ENCODE results near the gene PLCB2.

PLCB2 gene

DNA sequence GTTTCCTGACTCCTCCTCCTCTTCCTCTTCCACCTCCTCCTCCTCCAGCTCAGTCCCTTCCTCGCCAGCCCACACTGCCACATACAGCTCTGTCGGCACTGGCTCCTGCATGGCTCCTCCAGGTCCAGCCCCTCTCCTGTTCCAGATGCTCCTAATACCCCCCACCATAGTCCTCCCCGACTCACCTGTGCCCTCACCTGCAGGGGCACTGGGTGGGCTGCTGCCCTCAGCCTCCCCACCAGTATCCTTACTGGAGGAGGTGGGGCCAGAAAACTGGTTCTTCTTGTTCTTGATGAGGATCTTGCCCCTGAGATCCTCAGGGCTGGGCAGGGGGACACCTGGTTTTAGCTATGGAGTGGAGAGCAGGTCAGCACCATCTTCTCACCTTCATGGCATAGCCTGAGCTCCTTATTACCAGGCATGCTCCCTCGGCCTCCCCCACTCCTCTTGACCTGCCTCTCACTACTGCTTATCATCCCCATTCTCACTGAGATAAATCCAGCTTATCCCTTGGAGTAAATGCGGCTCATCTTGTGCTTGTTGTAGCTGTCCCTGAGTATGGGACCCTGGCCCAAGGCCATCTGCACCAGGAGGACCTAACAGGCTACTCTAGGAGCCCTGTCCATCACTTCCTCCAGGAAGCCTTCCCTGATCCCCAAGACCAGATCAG is 11.0 kb downstream of the PLCB2 start:
- no peak for DNase-seq (ENCODE audit: low spot score in 2 of 2)
- no peaks in the 10 kb centered on the region for H3K4me1 ChIP-seq
- 0 out of 2 replicates have a peak, but pooled peaks cover 2% of the 10 kb centered on the region for H3K9me3 ChIP-seq
- H3K36me3 ChIP-seq (replicated peaks): no peaks in the 10 kb centered on the region
- H3K4me3 ChIP-seq: no peak overlapping the region
- H3K27me3 ChIP-seq (ENCODE audit: low read depth): no peaks in the 10 kb centered on the region
- in situ Hi-C loops (cut with MboI; ENCODE audit: low sequenced_read_pairs): no loop called here

DNA sequence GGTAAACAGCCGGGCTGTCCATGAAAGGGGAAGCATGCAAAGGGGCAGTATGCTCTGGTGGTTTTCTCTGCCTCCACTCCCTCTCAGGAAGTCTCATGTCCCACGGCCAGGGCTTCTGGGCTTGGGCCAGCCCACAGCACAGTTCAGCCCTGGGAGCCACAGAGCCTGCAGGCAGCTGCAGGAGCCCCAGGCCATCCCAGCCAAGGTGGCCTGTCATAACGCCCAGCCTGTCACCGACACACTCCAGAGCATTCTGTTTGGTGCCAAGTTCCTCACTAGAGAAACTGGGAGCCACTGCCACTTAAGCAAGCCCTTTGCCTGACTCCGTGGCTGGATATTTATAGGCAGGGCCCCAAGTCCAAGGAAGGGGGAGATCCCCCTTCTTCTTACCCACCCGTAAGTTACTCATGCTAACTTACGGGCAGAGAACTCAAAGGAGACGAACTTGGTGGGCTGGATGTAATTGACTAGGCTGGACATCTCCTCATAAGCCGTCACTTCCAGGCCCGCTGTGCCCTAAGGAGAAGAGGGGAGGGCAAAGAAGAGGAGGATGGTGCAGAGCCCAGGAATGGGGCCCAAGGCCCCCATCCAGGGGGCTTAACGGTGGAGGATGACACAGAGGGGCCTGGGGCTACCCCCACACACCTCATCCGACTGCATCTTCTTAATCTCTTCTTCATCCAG is 11.7 kb downstream of the PLCB2 start:
- Histone ChIP-seq H3K27me3 (ENCODE audit: low read depth) (no peaks in the 10 kb centered on the region), H3K4me3 (no peak overlapping the region), H3K36me3 (replicated peaks) (no peaks in the 10 kb centered on the region), H3K9me3 (0 out of 2 replicates have a peak, but pooled peaks cover 2% of the 10 kb centered on the region), H3K4me1 (no peaks in the 10 kb centered on the region)
- DNase-seq (ENCODE audit: low spot score in 2 of 2): no peak
- in situ Hi-C loops (cut with MboI; ENCODE audit: low sequenced_read_pairs): no loop called here

DNA sequence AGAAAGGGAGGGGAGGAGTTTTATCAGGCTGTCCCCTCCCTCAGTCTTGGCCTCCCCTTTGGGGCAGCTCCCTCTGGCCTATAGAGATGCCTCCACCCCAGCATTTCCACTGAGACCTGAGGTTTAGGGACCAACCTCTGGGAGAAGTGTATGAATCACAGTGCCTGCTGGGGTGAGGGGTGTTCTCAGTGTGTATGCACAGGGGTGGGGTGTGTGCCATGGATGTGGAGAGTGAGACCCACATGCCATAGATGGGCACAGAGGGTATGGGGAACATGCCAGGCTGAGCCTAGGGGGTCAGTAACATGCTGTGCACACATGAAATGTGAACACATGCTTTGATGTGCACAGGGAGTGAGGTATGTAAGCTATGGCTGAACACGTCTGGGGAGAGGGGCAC is 12.4 kb downstream of the PLCB2 start:
- H3K36me3 ChIP-seq (replicated peaks): no peaks in the 10 kb centered on the region
- DNase-seq (ENCODE audit: low spot score in 2 of 2): no peak
- 0 out of 2 replicates have a peak, but pooled peaks cover 2% of the 10 kb centered on the region for H3K9me3 ChIP-seq
- no peaks in the 10 kb centered on the region for H3K4me1 ChIP-seq
- no peaks in the 10 kb centered on the region for H3K27me3 ChIP-seq (ENCODE audit: low read depth)
- no peak overlapping the region for H3K4me3 ChIP-seq
- in situ Hi-C loops (cut with MboI; ENCODE audit: low sequenced_read_pairs): no loop called here

DNA sequence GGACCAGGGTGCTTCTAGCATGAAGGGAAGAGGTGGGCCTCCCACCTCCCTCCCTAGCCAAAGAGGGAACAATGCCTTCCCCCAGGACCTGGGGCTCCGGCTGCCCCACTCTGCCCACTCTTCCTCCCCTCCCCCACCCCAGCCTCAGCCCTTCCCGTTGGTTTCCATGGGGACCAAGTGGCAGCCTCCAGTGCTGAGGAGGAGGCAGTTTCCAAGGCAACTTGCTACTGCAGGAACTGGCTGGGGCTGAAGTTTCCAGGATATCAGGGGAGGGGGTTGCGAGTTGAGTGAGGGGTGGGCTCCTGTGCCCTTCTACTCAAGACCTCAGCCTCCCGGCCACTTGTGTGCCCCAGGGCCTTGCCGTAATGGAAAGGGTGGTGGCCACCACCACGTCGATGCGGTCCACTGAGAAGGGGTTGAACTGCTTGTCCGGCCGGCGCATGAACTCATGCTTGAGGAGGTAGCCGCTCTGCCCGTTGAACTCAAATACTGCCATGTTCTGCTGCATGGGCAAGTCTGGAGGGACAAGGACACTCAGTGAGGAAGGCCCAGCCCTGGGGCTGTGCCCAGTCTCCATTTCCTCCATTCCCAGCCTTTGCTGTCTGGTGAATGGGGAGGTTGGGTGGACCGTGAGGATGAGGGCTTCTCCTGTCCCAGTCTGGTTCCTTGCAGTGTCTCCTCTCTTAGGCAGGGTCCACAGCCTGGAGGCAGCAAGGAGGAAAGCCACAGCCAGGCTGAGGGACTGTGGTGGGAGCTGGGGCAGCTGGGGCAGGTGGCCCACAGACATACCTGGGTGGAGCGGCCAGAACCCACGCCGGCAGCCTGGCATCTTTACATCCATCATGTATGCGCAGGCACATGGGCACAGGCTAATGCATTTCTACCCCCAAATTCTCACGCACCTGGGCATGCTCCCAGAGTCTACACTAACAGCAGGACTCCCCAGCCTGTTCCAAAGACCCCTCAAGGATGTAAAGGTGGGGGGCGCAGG is 13.5 kb downstream of the PLCB2 start:
- Histone ChIP-seq H3K4me1 (no peaks in the 10 kb centered on the region), H3K36me3 (replicated peaks) (no peaks in the 10 kb centered on the region), H3K9me3 (no peaks in the 10 kb centered on the region), H3K27me3 (ENCODE audit: low read depth) (no peaks in the 10 kb centered on the region), H3K4me3 (no peak overlapping the region)
- DNase-seq (ENCODE audit: low spot score in 2 of 2): no peak
- in situ Hi-C loops (cut with MboI; ENCODE audit: low sequenced_read_pairs): no loop called here

DNA sequence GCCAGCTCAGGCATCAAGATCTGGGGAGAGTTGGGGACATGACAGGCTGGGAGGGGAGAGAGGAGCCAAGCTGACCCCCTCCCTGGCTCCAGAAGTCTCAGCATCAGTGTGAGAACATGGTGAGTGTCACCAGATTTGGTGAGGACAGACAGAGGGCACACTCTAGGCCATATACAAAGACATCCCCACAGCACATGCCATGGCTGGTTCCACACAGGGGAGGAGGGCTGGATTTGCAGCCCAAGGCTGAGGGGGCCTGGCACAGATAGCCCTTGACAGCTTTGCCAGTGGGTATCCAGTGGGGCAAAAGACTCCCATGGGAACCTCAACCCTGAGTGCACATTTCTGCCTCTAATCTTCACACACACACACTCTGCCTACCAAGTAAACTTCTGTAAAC is 14.7 kb downstream of the PLCB2 start:
- Histone ChIP-seq H3K9me3 (no peaks in the 10 kb centered on the region), H3K4me3 (no peak overlapping the region), H3K4me1 (peaks cover 2% of the 10 kb centered on the region), H3K27me3 (ENCODE audit: low read depth) (no peaks in the 10 kb centered on the region), H3K36me3 (replicated peaks) (no peaks in the 10 kb centered on the region)
- DNase-seq (ENCODE audit: low spot score in 2 of 2): no peak
- in situ Hi-C loops (cut with MboI; ENCODE audit: low sequenced_read_pairs): no loop called here

DNA sequence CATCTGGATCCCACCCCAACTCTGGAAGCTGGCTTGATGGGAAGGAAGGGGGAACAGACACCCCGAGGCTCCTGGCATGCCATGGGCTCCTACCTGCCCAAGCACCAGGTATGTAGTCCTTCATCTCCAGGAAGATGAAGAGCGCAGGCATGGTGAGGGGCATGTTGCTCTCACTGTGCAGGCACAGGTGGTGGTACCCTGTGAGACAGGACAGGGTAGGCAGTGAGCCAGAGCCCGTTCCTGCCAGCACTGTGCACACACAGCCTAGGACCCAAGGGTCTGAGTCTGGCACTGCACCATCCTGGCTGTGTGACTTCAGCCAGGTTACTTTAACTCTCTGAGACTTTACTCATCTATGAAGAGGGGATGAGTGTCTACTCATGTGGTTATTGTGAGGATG is 15.5 kb downstream of the PLCB2 start:
- Histone ChIP-seq H3K4me1 (peaks cover 5% of the 10 kb centered on the region), H3K36me3 (replicated peaks) (no peaks in the 10 kb centered on the region), H3K27me3 (ENCODE audit: low read depth) (no peaks in the 10 kb centered on the region), H3K4me3 (no peak overlapping the region), H3K9me3 (no peaks in the 10 kb centered on the region)
- no peak for DNase-seq (ENCODE audit: low spot score in 2 of 2)
- in situ Hi-C loops (cut with MboI; ENCODE audit: low sequenced_read_pairs): no loop called here

DNA sequence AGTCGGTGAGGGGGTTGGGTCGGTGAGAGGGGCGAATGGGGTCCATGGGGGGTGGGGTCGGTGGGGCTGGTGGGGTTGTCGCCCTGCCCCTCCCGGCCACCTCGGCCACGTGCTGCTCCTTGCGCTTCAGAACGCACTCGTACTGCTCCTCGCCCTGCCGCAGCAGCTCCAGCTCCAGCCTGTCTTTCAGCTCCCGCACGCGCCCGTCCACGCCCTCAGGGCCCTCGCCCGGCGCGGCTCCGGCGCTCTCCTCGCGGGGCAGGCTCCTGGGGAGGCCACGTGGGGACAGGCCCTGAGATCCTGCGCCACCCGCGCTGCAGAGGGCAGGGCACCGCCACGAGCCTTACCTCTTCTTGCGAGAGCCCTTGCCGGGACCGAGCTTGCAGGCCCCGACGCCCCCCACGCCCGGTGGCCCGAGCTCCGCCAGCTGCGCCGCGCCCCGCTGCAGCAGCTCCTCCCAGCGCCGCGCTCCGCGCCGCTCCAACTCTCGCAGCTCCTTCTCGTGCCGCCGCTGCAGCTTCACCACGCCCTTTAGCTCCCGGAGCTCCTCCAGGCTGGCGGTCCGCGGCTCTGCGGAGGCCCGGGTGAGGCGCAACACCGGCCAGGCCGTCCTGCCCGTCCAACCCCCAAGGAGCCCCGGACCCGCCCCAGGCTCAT is 16.7 kb downstream of the PLCB2 start:
- Histone ChIP-seq H3K9me3 (no peaks in the 10 kb centered on the region), H3K4me1 (peaks cover 5% of the 10 kb centered on the region), H3K27me3 (ENCODE audit: low read depth) (no peaks in the 10 kb centered on the region), H3K4me3 (no peak overlapping the region), H3K36me3 (replicated peaks) (no peaks in the 10 kb centered on the region)
- DNase-seq (ENCODE audit: low spot score in 2 of 2): no peak
- in situ Hi-C loops (cut with MboI; ENCODE audit: low sequenced_read_pairs): no loop called here

DNA sequence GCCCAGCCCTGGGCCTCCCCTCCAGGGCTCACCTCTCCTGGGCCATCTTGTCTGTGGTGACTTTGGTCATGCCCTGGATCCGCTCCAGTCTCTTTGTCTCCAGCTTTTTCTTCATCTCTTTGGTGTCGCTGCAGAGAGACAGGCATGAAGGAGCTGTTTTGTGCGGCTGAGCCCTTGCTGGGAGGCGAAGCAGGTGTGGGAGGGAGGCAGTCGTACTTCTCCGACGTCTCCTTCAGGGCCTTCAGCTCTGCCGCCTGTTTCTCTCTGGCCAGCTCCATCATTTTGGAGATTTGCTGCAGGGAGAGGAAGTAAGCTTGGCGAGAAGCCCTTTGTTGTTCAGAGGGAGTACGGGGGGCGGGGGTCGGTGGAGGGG is 17.2 kb downstream of the PLCB2 start:
- peaks cover 6% of the 10 kb centered on the region for H3K4me1 ChIP-seq
- H3K9me3 ChIP-seq: no peaks in the 10 kb centered on the region
- H3K36me3 ChIP-seq (replicated peaks): no peaks in the 10 kb centered on the region
- in situ Hi-C loops (cut with MboI; ENCODE audit: low sequenced_read_pairs): no loop called here
- H3K27me3 ChIP-seq (ENCODE audit: low read depth): no peaks in the 10 kb centered on the region
- DNase-seq (ENCODE audit: low spot score in 2 of 2): no peak
- no peak overlapping the region for H3K4me3 ChIP-seq

DNA sequence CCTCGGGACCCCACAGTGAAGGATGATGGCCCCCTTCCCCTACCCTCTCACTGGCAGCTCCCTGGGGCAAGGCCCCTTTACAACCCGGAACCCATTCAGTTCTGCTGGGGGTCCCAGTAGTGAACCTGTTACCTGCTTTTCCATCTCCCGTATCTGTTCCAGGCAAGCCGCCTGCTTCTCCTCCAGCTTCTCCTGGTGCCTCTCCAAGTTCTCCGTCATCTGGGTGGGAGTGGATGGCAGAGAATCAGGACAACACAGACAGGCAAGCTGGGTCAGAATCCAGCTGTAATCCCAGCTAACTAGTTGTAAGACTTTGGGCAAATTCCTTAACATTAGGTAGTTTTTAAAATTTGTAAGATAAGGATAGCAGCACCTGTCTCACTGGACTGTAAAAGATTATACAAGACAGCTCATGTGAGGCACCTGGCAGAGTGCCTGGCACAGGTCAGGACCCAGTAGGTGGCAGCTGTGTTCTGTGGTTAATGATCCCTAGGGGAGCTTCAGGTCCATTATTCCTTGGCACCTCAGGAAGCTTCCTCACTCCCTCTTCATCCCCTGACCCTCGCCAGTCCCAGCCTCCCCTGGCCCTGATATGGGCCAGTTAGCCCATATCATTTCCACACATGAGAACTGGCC is 18.5 kb downstream of the PLCB2 start:
- in situ Hi-C loops (cut with MboI; ENCODE audit: low sequenced_read_pairs): no loop called here
- Histone ChIP-seq H3K4me3 (no peak overlapping the region), H3K4me1 (peaks cover 13% of the 10 kb centered on the region), H3K9me3 (no peaks in the 10 kb centered on the region), H3K36me3 (replicated peaks) (no peaks in the 10 kb centered on the region), H3K27me3 (ENCODE audit: low read depth) (no peaks in the 10 kb centered on the region)
- no peak for DNase-seq (ENCODE audit: low spot score in 2 of 2)

DNA sequence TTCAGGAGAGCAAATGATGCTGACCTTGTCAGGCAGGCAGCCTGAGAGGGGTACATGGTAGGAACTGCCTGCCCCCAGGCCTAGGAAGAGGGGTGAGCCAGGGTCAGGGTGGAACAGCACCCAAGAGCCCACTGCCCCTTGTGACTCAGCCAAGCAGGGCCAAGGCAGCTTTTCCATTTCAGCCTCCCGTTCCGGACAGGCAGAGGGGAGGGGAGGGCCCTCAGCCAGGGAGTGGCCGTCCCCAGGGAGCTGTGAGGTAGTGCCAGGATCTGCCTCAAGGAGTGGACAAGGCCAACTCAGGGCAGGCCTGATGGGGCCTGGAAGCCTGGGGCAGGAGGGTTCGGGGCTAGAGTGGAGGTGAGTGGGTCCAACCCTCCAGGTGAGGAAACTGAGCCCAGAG is 19.8 kb downstream of the PLCB2 start:
- no peaks in the 10 kb centered on the region for H3K36me3 ChIP-seq (replicated peaks)
- in situ Hi-C loops (cut with MboI; ENCODE audit: low sequenced_read_pairs): no loop called here
- H3K27me3 ChIP-seq (ENCODE audit: low read depth): no peaks in the 10 kb centered on the region
- peaks cover 17% of the 10 kb centered on the region for H3K4me1 ChIP-seq
- no peak overlapping the region for H3K4me3 ChIP-seq
- peak; percentile 6 to 78 for DNase-seq (ENCODE audit: low spot score in 2 of 2)
- H3K9me3 ChIP-seq: no peaks in the 10 kb centered on the region

DNA sequence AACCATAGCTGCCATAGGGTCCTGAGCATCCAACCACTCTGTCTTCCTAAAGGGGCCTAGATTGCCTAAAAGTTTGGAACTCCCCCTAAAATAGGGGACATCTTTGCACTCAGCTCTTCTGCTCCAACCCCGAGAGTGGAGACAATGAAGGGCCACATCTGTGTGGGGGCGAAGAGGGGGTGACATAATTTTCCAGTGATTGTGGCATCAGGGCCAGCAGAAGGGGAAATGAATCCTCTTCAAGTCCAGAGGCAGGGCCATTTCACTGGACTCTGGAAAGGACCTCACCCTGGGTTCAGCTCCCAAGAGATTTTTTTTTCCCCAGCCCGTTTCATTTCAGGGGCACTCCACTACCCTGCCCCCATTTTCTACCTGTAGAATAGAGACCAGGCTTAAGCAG is 20.2 kb downstream of the PLCB2 start:
- H3K9me3 ChIP-seq: no peaks in the 10 kb centered on the region
- no peaks in the 10 kb centered on the region for H3K27me3 ChIP-seq (ENCODE audit: low read depth)
- no peaks in the 10 kb centered on the region for H3K36me3 ChIP-seq (replicated peaks)
- no peak overlapping the region for H3K4me3 ChIP-seq
- peaks cover 17% of the 10 kb centered on the region for H3K4me1 ChIP-seq
- in situ Hi-C loops (cut with MboI; ENCODE audit: low sequenced_read_pairs): no loop called here
- no peak for DNase-seq (ENCODE audit: low spot score in 2 of 2)

DNA sequence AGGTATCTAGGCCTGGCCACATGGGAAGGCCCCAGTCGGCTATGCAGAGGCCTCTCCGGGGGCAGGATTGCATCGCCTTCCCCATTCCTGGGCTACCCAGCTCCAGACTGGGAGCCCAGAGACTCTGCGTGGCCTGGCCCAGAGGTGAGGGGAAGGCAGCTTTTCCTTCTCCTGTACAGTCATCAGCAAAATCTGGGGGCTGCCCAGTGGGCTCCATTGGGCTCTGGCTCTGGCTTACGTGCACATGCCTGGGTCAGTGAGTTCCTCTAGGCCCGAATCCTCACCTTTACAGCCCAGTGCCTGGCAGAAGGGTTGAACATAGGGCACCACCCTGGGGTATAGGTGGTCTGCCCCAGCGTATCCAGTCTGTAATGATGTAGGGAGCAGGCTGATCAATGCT is 20.9 kb downstream of the PLCB2 start:
- no peaks in the 10 kb centered on the region for H3K27me3 ChIP-seq (ENCODE audit: low read depth)
- in situ Hi-C loops (cut with MboI; ENCODE audit: low sequenced_read_pairs): no loop called here
- no peaks in the 10 kb centered on the region for H3K36me3 ChIP-seq (replicated peaks)

DNA sequence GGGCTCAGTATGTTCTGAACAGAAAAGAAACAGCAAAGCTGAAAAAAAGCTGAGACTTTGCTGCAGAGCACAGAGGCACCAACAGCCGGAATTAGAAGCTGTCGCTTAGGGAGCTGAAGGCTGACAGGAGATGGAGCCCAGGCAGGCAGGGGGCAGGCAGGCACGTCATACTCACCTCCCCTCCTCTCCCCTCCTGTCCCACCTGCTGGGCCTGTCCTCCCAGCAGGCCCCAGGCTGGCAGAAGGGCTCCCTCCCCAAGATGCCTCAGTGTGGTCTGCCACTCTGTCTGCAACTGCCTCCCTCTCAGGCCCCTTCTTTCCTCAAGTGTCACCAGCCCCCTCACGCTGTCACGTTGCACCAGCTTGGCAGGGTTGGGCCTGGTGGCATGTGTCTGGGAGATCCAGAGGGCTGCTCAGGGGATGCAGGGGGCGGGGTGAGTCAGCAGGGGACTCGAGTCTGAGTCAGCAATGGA is 21.6 kb downstream of the PLCB2 start:
- H3K4me1 ChIP-seq: peaks cover 17% of the 10 kb centered on the region
- H3K36me3 ChIP-seq (replicated peaks): no peaks in the 10 kb centered on the region
- in situ Hi-C loops (cut with MboI; ENCODE audit: low sequenced_read_pairs): no loop called here
- H3K27me3 ChIP-seq (ENCODE audit: low read depth): no peaks in the 10 kb centered on the region
- no peaks in the 10 kb centered on the region for H3K9me3 ChIP-seq
- H3K4me3 ChIP-seq: no peak overlapping the region
- DNase-seq (ENCODE audit: low spot score in 2 of 2): no peak

More for the DNA sequence above, 20.9 kb downstream of the PLCB2 start:
- Histone ChIP-seq H3K4me3 (no peak overlapping the region), H3K4me1 (peaks cover 17% of the 10 kb centered on the region), H3K9me3 (no peaks in the 10 kb centered on the region)
- DNase-seq (ENCODE audit: low spot score in 2 of 2): no peak
